ENCODE data around the gene CDO1.

- no peak for TF ChIP-seq CEBPB (IDR thresholded peaks at IDR 0.05)
- TF ChIP-seq SMC3 (IDR thresholded peaks at IDR 0.05), result no peak
- no peak for TF ChIP-seq JUNB (IDR thresholded peaks at IDR 0.05)
- TF ChIP-seq, protein P1, sequence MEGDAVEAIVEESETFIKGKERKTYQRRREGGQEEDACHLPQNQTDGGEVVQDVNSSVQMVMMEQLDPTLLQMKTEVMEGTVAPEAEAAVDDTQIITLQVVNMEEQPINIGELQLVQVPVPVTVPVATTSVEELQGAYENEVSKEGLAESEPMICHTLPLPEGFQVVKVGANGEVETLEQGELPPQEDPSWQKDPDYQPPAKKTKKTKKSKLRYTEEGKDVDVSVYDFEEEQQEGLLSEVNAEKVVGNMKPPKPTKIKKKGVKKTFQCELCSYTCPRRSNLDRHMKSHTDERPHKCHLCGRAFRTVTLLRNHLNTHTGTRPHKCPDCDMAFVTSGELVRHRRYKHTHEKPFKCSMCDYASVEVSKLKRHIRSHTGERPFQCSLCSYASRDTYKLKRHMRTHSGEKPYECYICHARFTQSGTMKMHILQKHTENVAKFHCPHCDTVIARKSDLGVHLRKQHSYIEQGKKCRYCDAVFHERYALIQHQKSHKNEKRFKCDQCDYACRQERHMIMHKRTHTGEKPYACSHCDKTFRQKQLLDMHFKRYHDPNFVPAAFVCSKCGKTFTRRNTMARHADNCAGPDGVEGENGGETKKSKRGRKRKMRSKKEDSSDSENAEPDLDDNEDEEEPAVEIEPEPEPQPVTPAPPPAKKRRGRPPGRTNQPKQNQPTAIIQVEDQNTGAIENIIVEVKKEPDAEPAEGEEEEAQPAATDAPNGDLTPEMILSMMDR (IDR thresholded peaks at IDR 0.05), result no peak
- TF ChIP-seq CHD2 (IDR thresholded peaks at IDR 0.05; ENCODE audit: low read length, partially characterized antibody), result no peak
- no peak for TF ChIP-seq EP300 (IDR thresholded peaks at IDR 0.05)
- TF ChIP-seq, protein P2, sequence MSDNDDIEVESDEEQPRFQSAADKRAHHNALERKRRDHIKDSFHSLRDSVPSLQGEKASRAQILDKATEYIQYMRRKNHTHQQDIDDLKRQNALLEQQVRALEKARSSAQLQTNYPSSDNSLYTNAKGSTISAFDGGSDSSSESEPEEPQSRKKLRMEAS (IDR thresholded peaks at IDR 0.05), result no peak
- TF ChIP-seq USF2 (IDR thresholded peaks at IDR 0.05), result no peak
These were observed 19.8 kb downstream of the CDO1 start for GRCh38 chr5:115796656-115797055.

All from A549 (cell line).